GM19452 (cell line): ENCODE data around the gene EHD3.

ENCODE experiments used
- ATAC-seq: cut with Tn5 transposase; IDR thresholded peaks from one replicate; pipeline ENCODE4 v1.9.1; 2021; ENCODE audit not compliant: unreplicated experiment

The EHD3 gene

GRCh38 chr2:31234683-31235503 lies 941 bp downstream of the EHD3 start:
- no peak for ATAC-seq

- no peak for ATAC-seq
Observed at GRCh38 chr2:31235504-31235902, 1.6 kb downstream of the EHD3 start.

- no peak for ATAC-seq
Observed at GRCh38 chr2:31236433-31237205, 2.7 kb downstream of the EHD3 start.

- ATAC-seq, result no peak
Observed at GRCh38 chr2:31237348-31238017, 3.5 kb downstream of the EHD3 start.

- no peak for ATAC-seq
Observed at GRCh38 chr2:31238126-31238905, 4.4 kb downstream of the EHD3 start.

GRCh38 chr2:31238906-31239592 lies 5.1 kb downstream of the EHD3 start:
- no peak for ATAC-seq

GRCh38 chr2:31239593-31240177 lies 5.7 kb downstream of the EHD3 start:
- ATAC-seq, result no peak

- no peak for ATAC-seq
Observed at GRCh38 chr2:31240381-31241365, 6.7 kb downstream of the EHD3 start.

- no peak for ATAC-seq
Observed at GRCh38 chr2:31241625-31242270, 7.8 kb downstream of the EHD3 start.

GRCh38 chr2:31243053-31243452 lies 9.1 kb downstream of the EHD3 start:
- ATAC-seq, result no peak

GRCh38 chr2:31244101-31244500 lies 10.1 kb downstream of the EHD3 start:
- no peak for ATAC-seq

GRCh38 chr2:31246184-31246852 lies 12.4 kb downstream of the EHD3 start:
- no peak for ATAC-seq

- ATAC-seq, result no peak
Observed at GRCh38 chr2:31247711-31248110, 13.8 kb downstream of the EHD3 start.

- no peak for ATAC-seq
Observed at GRCh38 chr2:31248139-31248538, 14.2 kb downstream of the EHD3 start.

- no peak for ATAC-seq
Observed at GRCh38 chr2:31249009-31249690, 15.2 kb downstream of the EHD3 start.

GRCh38 chr2:31251018-31251417 lies 17.1 kb downstream of the EHD3 start:
- ATAC-seq, result no peak

- no peak for ATAC-seq
Observed at GRCh38 chr2:31251851-31252250, 17.9 kb downstream of the EHD3 start.
